Activated naive CD8-positive, alpha-beta T cell treated with anti-CD3 and anti-CD28 coated beads for 36 hours (primary cell): ENCODE measurements around the gene MCC. TPM values are rescaled to one million over a fixed set of nuclear protein-coding genes. Genes with fewer than 3 reads are reported as not detected.
A peak's percentile ranks its signal among the peaks of the same experiment; 100 is the strongest.

Experiments used
- DNase-seq: peaks from one replicate; pipeline ENCODE4 v3.0.0; 2021
- H3K27ac Mint-ChIP-seq: one replicate; pipeline ENCODE4 v1.8.0; 2022; ENCODE audit warnings: mild to moderate bottlenecking, moderate library complexity, mixed read lengths
- H3K27me3 Mint-ChIP-seq: one replicate; pipeline ENCODE4 v1.8.0; 2022; ENCODE audit warnings: mild to moderate bottlenecking, mixed read lengths
- H3K36me3 Mint-ChIP-seq: one replicate; pipeline ENCODE4 v1.8.0; 2021; ENCODE audit warnings: mild to moderate bottlenecking, mixed read lengths
- H3K4me1 Mint-ChIP-seq: one replicate; pipeline ENCODE4 v1.8.0; 2021; ENCODE audit warnings: mixed read lengths
- H3K4me3 Mint-ChIP-seq: one replicate; pipeline ENCODE4 v1.8.0; 2022; ENCODE audit warnings: mild to moderate bottlenecking, moderate library complexity, mixed read lengths
- H3K9me3 Mint-ChIP-seq: one replicate; pipeline ENCODE4 v1.8.0; 2022; ENCODE audit warnings: mixed read lengths
- total RNA-seq, 2 experiments: library from RNA; stranded (reverse); gene quantifications; one replicate each; pipeline ENCODE4 v1.2.3, GENCODE V29; 2021

MCC gene
- total RNA-seq, 2 experiments from 2014 or later: 2.4 to 2.9 TPM

DNA sequence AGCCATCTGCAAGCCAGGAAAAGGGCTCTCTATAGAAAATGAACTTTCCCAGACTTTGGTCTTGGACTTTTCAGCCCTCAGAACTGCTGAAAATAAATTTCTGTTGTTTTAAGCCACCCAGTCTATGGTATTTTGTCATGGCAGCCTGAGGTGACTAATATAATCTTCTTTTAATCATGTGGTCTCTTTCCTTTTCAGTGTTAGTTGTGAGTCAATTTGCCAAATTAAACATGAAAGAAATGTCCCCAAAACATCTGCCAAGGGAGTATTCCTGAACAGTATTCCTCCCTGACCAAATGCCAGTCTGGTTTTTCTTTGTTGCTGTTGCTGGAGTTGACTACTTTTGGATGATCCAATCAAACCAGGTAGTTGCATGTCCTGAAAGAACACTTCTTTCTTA, 20.5 kb upstream of the MCC start:
- Mint-ChIP-seq H3K36me3 (no peaks in the 10 kb centered on the region), H3K27me3 (peaks cover 35% of the 10 kb centered on the region), H3K27ac (no peak overlapping the region), H3K9me3 (peaks cover 2% of the 10 kb centered on the region), H3K4me3 (no peak overlapping the region), H3K4me1 (peaks cover 4% of the 10 kb centered on the region)
- no peak for DNase-seq

DNA sequence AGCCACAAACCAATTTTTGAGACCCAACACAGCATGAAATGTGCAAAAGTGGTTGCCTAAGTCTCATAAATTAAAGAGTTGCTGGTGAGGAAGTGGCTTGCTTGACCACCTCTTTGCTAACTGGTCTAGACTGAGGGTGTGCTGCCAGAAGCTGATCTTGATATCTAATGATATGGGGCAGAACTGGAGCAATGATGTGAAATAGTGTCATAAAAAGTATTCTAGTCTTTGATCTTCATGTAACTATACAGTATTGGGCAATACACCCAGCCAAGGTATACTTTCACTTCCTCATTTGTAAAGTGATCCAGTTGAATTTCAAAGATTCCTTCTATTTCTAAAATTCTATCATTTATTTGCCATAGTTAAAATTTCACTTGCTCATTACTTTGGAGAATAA, 19.3 kb upstream of the MCC start:
- no peak for DNase-seq
- no peaks in the 10 kb centered on the region for H3K9me3 Mint-ChIP-seq

DNA sequence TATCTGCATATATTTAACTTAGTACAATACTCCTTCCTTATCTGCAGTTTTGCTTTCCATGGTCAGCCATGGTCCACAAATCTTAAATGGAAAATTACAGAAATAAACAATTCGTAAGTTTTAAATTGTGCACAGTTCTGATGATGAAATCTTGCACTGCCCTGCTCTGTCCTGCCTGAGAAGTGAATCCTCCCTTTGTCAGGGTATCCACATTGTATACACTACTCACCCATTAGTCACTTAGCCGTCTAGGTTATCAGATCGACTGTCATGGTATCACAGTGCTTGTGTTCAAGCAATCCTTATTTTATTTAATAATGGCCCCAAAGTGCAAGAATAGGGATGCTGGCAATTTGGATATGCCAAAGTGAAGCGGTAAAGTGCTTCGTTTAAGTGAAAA, 16.9 kb upstream of the MCC start:
- no peak overlapping the region for H3K27ac Mint-ChIP-seq
- no peak overlapping the region for H3K4me3 Mint-ChIP-seq
- DNase-seq: no peak
- no peaks in the 10 kb centered on the region for H3K36me3 Mint-ChIP-seq
- H3K9me3 Mint-ChIP-seq: peaks cover 6% of the 10 kb centered on the region
- H3K27me3 Mint-ChIP-seq: peaks cover 51% of the 10 kb centered on the region
- no peaks in the 10 kb centered on the region for H3K4me1 Mint-ChIP-seq

More for the DNA sequence above, 19.3 kb upstream of the MCC start:
- Mint-ChIP-seq H3K36me3 (no peaks in the 10 kb centered on the region), H3K4me1 (peaks cover 2% of the 10 kb centered on the region), H3K27me3 (peaks cover 39% of the 10 kb centered on the region), H3K4me3 (no peak overlapping the region), H3K27ac (no peak overlapping the region)

DNA sequence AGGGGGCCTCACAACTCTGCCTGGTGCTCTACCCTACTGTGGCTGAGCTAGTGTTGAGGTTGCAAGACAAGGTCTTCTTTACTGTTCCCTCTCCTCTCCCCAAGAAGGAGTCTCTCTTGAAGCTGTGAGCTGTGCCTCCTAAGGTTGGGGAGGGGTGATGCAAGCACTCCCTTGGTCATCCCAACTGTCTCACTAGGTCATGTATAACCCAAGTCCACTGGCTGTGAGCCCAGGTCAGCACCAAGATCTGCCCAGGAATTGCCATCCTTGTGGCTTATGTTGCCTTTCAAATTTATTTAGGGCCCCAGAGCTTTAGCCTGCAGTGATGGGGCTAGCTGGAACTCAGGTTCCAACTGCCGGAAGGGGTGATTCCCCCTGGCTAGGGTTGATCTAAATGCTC, 14.9 kb upstream of the MCC start:
- Mint-ChIP-seq H3K27me3 (peaks cover 52% of the 10 kb centered on the region), H3K4me1 (no peaks in the 10 kb centered on the region), H3K27ac (no peak overlapping the region), H3K4me3 (no peak overlapping the region), H3K36me3 (no peaks in the 10 kb centered on the region), H3K9me3 (peaks cover 6% of the 10 kb centered on the region)
- DNase-seq: no peak

DNA sequence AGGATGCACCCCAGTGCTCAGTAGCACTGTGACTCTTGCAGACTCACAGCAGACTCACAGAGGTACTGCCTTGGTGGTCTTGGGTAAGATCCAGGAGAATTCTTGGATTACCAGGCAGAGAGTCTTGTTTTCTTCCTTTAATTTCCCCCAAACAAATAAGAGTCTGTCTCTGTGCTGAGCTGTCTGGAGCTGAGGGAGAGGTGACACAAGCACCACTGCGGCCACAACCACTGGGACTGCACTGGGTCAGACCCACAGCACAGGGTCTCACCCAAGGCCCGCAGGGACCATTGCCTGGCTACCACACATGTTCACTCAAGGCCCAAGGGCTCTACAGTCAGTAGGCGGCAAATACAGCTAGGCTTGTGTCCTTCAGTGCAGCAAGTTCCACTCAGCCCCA, 13.8 kb upstream of the MCC start:
- H3K4me1 Mint-ChIP-seq: no peaks in the 10 kb centered on the region
- no peaks in the 10 kb centered on the region for H3K36me3 Mint-ChIP-seq
- H3K9me3 Mint-ChIP-seq: peaks cover 6% of the 10 kb centered on the region
- no peak overlapping the region for H3K27ac Mint-ChIP-seq
- DNase-seq: no peak
- H3K4me3 Mint-ChIP-seq: no peak overlapping the region
- peaks cover 52% of the 10 kb centered on the region for H3K27me3 Mint-ChIP-seq

DNA sequence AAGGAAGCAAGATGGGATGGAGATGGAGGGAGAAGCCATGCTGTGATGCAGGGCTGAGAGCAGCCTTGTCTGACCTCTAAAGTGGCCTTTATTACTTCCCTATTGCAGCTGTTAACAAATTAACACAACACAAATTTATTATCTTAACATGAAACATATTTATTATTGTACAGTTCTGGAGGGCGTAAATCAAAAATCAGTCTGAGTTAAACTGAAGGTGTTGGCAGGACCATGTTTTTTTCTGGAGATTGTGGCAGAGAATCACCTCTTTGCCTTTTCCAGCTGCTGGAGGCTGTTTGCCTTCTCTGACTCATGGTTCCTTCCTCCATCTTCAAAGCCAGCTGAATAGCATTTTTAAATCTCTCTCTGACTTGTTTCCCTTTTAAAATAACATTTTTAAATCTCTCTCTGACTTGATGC, 7.2 kb upstream of the MCC start:
- Mint-ChIP-seq H3K36me3 (peaks cover 5% of the 10 kb centered on the region), H3K27me3 (peaks cover 64% of the 10 kb centered on the region), H3K4me3 (no peak overlapping the region), H3K27ac (no peak overlapping the region), H3K4me1 (no peaks in the 10 kb centered on the region), H3K9me3 (peaks cover 12% of the 10 kb centered on the region)
- no peak for DNase-seq

DNA sequence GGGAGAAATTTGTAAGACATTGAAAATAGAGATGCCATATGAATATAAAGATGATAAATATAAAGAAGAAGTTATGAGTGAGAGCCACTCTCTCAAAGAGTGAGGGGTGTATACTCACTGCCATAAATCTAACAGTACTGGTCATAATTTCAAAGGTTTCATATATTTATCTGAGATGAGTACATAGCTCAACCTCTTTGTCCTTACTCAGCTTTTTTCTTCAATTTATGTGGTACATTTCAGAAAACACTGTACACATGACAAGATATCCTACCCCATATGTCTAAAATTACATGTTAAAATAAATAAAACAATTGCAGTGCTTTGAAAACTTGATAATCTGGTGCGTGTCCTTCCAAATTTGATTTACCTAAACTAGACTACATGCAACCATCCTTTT, 5.2 kb upstream of the MCC start:
- H3K27ac Mint-ChIP-seq: no peak overlapping the region
- H3K4me1 Mint-ChIP-seq: peaks cover 10% of the 10 kb centered on the region
- peaks cover 19% of the 10 kb centered on the region for H3K9me3 Mint-ChIP-seq
- no peak for DNase-seq
- H3K4me3 Mint-ChIP-seq: no peak overlapping the region
- peaks cover 68% of the 10 kb centered on the region for H3K27me3 Mint-ChIP-seq
- peaks cover 10% of the 10 kb centered on the region for H3K36me3 Mint-ChIP-seq

DNA sequence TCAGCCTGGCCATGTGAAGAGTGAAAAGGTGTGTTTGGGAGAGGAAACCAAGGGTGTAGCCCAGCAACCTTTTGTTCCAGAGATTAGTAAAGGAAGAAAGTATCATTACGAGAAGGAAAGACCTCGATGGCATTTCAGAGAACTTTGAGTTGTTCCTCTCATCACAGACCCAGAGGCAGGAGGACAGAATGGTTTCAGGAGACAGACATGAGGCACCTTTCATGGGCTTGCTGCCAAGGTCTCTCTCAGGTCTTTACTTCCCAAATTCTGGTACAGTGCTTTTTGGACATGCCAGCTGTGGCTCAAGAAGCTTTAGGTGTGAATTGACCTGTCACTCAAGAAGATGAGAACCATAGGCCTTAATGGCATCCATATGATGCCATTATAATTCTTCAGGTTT, 2.8 kb upstream of the MCC start:
- Mint-ChIP-seq H3K36me3 (peaks cover 10% of the 10 kb centered on the region), H3K4me3 (no peak overlapping the region), H3K27ac (no peak overlapping the region), H3K4me1 (peaks cover 16% of the 10 kb centered on the region), H3K9me3 (peaks cover 19% of the 10 kb centered on the region), H3K27me3 (peaks cover 77% of the 10 kb centered on the region)
- no peak for DNase-seq

DNA sequence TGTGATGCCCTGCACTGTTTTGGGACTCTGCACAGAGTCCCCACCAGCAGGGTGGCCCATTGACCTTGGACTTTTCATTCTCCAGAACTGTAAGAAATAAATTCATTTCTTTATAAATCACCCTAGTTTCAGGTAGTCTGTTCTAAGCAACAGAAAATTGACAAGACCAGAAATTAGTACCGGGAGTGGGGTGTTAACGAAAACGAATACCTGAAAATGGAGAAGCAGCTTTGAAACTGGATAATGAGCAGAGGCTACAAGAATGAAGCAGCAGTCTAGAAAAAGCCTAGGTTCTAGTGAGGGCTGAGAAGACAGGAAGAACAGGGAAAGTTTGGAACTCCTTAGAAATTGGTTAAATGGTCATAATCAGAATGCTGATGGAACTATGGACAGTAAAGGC, 2.1 kb upstream of the MCC start:
- H3K36me3 Mint-ChIP-seq: peaks cover 10% of the 10 kb centered on the region
- DNase-seq: no peak
- no peak overlapping the region for H3K27ac Mint-ChIP-seq
- H3K4me3 Mint-ChIP-seq: no peak overlapping the region
- H3K27me3 Mint-ChIP-seq: peaks cover 83% of the 10 kb centered on the region
- H3K4me1 Mint-ChIP-seq: peaks cover 16% of the 10 kb centered on the region
- peaks cover 19% of the 10 kb centered on the region for H3K9me3 Mint-ChIP-seq

DNA sequence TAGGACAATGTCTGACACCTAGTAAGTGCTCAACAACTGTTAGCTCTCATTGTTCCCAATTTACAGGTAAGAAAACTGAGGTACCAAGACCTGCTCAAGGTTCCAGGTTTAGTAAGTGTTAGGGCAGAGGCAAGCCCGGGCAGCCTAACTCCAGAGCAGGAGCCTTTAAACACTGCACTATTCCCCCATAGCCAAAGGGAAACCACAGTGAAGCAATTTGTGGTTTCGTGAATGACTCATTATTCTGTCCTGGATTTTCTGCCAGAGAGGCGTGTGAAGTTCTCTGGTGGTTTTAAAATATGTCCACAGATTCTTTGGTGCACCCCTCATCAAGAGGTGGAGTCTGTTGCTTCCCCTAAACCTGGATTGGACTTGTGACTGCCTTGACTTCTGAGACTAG, 1.0 kb upstream of the MCC start:
- H3K36me3 Mint-ChIP-seq: peaks cover 10% of the 10 kb centered on the region
- peak; percentile 15 for DNase-seq
- peaks cover 19% of the 10 kb centered on the region for H3K9me3 Mint-ChIP-seq
- peaks cover 16% of the 10 kb centered on the region for H3K4me1 Mint-ChIP-seq
- H3K4me3 Mint-ChIP-seq: no peak overlapping the region
- H3K27ac Mint-ChIP-seq: no peak overlapping the region
- peaks cover 80% of the 10 kb centered on the region for H3K27me3 Mint-ChIP-seq

DNA sequence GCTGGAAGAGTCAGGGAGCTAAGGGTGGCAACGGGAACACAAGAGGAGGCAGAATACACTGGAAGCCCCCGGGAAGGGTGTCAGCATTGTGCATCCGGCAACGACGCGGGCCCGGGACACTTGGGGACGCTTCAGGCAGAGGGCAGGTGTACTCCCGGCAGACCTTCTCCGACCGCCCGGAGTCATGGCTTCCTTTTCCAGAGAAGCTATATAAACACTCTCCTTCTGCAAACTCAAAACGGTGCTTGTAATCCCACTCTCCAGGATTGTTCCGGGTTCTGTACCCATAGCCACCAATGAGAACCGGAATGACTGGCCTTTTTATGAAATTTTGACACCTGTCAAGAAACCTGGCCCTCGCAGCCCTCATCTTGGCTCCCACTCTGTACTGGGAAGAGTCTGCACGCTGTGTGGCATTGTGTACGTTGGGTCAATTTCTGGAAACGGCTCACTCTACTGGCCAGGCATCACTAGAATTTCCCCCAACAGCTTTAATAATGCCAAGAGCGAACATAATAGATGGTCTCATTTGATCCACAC, 462 bp upstream of the MCC start:
- peaks cover 16% of the 10 kb centered on the region for H3K4me1 Mint-ChIP-seq
- no peak for DNase-seq
- H3K36me3 Mint-ChIP-seq: peaks cover 10% of the 10 kb centered on the region
- H3K4me3 Mint-ChIP-seq: peak overlapping the region; percentile 77
- peaks cover 79% of the 10 kb centered on the region for H3K27me3 Mint-ChIP-seq
- H3K9me3 Mint-ChIP-seq: peaks cover 19% of the 10 kb centered on the region
- no peak overlapping the region for H3K27ac Mint-ChIP-seq

DNA sequence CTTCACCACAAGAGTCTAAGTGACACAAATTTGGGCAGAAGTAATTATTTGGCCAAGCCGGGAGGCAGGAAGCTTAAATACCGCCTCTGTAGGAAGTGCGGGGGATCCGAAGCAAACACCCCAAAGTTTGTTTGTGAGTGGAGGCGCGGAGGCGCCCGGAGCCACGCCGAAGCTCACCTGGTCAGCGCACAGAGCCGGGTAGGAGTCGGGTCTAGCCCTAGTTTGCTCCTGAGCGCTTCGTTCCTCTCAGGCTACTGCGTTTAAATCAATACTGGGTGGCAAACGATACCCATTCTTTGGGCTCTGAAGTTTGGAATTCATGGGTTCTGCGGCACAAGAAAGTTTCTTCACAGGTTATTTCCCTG, 855 bp downstream of the MCC start:
- H3K27ac Mint-ChIP-seq: no peak overlapping the region
- H3K9me3 Mint-ChIP-seq: peaks cover 19% of the 10 kb centered on the region
- no peak for DNase-seq
- peaks cover 10% of the 10 kb centered on the region for H3K36me3 Mint-ChIP-seq
- peaks cover 83% of the 10 kb centered on the region for H3K27me3 Mint-ChIP-seq
- H3K4me1 Mint-ChIP-seq: peaks cover 16% of the 10 kb centered on the region
- H3K4me3 Mint-ChIP-seq: peak overlapping the region; percentile 68

DNA sequence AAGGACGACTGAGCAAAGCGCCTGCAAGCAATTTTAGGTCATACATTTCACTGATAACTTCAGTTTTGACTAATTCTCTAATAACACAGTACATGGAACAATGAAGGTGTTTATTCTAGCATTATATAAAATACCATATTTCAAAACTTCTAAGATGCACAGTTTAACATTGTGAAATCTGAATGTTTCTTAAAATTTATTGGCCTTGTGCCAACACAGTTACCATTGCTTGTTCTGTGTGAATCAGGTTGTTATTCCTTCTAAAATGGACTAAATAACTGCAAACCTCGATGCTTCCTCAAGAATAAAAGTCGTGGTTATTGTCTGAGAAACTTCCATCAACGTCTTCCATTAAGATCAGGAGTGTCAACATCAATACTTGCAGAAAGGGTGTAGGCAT, 8.0 kb downstream of the MCC start:
- H3K9me3 Mint-ChIP-seq: no peaks in the 10 kb centered on the region
- no peak overlapping the region for H3K27ac Mint-ChIP-seq
- H3K4me3 Mint-ChIP-seq: no peak overlapping the region
- DNase-seq: no peak
- H3K27me3 Mint-ChIP-seq: peaks cover 31% of the 10 kb centered on the region
- no peaks in the 10 kb centered on the region for H3K36me3 Mint-ChIP-seq
- H3K4me1 Mint-ChIP-seq: no peaks in the 10 kb centered on the region

DNA sequence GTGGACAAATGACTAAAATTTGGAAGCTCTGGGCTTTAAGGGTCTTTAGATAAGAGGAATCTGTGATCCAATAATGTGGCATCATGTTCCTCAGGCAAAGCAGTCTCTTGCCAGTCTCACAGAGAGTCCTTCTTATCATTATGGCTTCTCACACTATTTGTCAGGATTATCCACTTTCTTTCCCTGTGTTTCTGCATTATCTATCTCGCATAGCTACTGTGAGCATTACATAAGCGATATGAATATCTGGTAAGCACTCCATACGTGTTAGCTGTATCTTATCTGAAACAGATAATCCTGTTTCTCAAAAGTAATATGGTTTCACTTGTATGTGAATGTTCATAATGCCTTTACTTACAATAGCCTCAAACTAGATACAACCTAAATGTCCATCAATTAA, 9.6 kb downstream of the MCC start:
- peaks cover 35% of the 10 kb centered on the region for H3K27me3 Mint-ChIP-seq
- no peaks in the 10 kb centered on the region for H3K4me1 Mint-ChIP-seq
- no peak overlapping the region for H3K4me3 Mint-ChIP-seq
- no peak for DNase-seq
- H3K27ac Mint-ChIP-seq: no peak overlapping the region
- no peaks in the 10 kb centered on the region for H3K9me3 Mint-ChIP-seq
- H3K36me3 Mint-ChIP-seq: no peaks in the 10 kb centered on the region

DNA sequence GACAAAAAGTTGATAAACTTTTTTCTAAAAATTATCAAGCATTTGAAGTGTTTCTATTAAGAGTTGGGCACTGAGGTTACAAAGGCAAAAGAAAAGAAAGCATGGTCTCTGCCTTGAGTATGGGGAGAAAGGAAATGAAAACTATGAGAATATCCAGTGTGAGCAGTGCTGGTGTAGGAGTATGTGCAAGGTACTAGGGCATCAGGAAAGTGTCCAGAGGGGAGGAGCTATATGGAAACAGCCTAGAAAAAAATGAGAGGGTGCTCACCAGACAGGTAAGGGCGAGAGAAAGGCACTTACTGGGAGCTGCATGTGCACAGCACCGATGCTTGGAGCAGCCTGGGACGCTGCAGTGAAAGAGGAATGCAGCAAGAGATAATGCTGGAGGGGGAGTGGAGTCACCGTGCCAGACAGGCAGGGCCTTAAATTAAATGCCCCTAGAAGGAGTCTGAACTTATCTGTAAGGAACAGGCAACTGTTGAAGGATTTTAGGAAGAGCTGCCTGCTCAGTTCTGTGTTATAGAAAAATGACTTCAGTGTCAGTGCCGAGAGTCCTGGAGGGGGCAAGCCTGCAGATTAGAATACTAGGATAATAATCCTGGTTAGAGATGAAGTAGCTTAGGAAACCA, 14.0 kb downstream of the MCC start:
- peaks cover 6% of the 10 kb centered on the region for H3K9me3 Mint-ChIP-seq
- no peaks in the 10 kb centered on the region for H3K36me3 Mint-ChIP-seq
- H3K4me3 Mint-ChIP-seq: no peak overlapping the region
- H3K27ac Mint-ChIP-seq: no peak overlapping the region
- no peaks in the 10 kb centered on the region for H3K4me1 Mint-ChIP-seq
- peaks cover 34% of the 10 kb centered on the region for H3K27me3 Mint-ChIP-seq
- no peak for DNase-seq

DNA sequence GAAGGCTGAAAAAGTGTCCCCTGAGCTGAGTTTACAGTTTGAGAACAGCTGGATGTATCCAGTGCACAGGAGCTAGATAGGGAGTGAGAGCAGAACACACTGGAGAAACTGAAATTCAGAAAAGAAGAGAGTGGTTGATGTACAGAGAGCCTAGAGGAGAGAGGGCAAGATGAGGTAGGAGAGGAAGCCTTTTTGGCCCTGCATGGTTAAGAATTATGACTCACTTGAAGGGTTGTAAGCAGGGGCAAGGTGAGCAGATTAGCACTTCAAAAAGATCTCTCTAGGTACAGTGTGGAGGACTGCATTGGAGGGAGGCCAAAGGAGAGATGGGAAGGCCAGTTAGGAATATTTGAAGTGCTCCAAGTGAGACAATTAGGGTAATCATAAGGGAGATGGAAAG, 25.2 kb downstream of the MCC start:
- H3K36me3 Mint-ChIP-seq: no peaks in the 10 kb centered on the region
- DNase-seq: no peak
- no peaks in the 10 kb centered on the region for H3K9me3 Mint-ChIP-seq
- no peaks in the 10 kb centered on the region for H3K27me3 Mint-ChIP-seq
- no peak overlapping the region for H3K27ac Mint-ChIP-seq
- no peaks in the 10 kb centered on the region for H3K4me1 Mint-ChIP-seq
- no peak overlapping the region for H3K4me3 Mint-ChIP-seq
